OCI-LY3 (cell line): ENCODE data around the gene CLIC5.

ENCODE experiments used
- H2AFZ ChIP-seq: fragments of 200-600, 300-600 bp; shearing (Covaris generic); 2 replicates; pipeline ENCODE4 v1.6.0; 2014; ENCODE audit warnings: antibody characterized with exemption, low read depth, low read length
- H3K27ac ChIP-seq: fragments of 200-600, 300-600 bp; sonication (generic); 2 replicates; pipeline ENCODE4 v1.5.1; 2014; ENCODE audit warnings: mild to moderate bottlenecking, low read length, moderate library complexity, mixed read lengths
- H3K27me3 ChIP-seq: fragments of 200-600, 300-600 bp; sonication (generic); 2 replicates; pipeline ENCODE4 v1.6.1; 2014; ENCODE audit warnings: low read depth, low read length, mixed read lengths
- H3K36me3 ChIP-seq: fragments of 200-600, 300-600 bp; sonication (generic); replicated peaks from 2 replicates; pipeline ENCODE3; 2014; ENCODE audit warnings: low read depth, low read length, mixed read lengths
- H3K4me1 ChIP-seq: fragments of 300-600, 200-600 bp; sonication (generic); 2 replicates; pipeline ENCODE4 v1.6.1; 2014; ENCODE audit warnings: low read length, mixed read lengths
- H3K4me2 ChIP-seq: fragments of 200-600, 300-600 bp; sonication (generic); 2 replicates; pipeline ENCODE4 v1.6.1; 2014; ENCODE audit warnings: low read length, mixed read lengths
- H3K4me3 ChIP-seq: fragments of 300-600, 200-600 bp; sonication (generic); 2 replicates; pipeline ENCODE4 v1.5.1; 2014; ENCODE audit warnings: antibody characterized with exemption, mild to moderate bottlenecking, low read length, moderate library complexity
- H3K79me2 ChIP-seq: fragments of 300-600, 200-600 bp; shearing (Covaris generic); 2 replicates; pipeline ENCODE4 v1.6.1; 2014; ENCODE audit warnings: mild to moderate bottlenecking, low read length, mixed read lengths
- H3K9ac ChIP-seq: fragments of 300-600, 200-600 bp; shearing (Covaris generic); 2 replicates; pipeline ENCODE4 v1.6.0; 2014; ENCODE audit warnings: mild to moderate bottlenecking, low read length, moderate library complexity
- H3K9me3 ChIP-seq: fragments of 200-600, 300-600 bp; shearing (Covaris generic); 2 replicates; pipeline ENCODE4 v1.6.1; 2014; ENCODE audit warnings: low read length, mixed read lengths; ENCODE audit not compliant: insufficient read depth
- H4K20me1 ChIP-seq: fragments of 200-600, 300-600 bp; sonication (generic); 2 replicates; pipeline ENCODE4 v1.6.1; 2016; ENCODE audit warnings: low read length, mixed read lengths; ENCODE audit not compliant: insufficient read depth
- EZH2phosphoT487 ChIP-seq: fragments of 200-600 bp; shearing (Covaris generic); IDR thresholded peaks from 2 replicates; pipeline ENCODE4 v1.6.1; 2018; ENCODE audit warnings: antibody characterized with exemption, mixed run types, low read depth
- TF ChIP-seq, protein P1 (sequence below): fragments of 200-600, 300-600 bp; sonication (generic); IDR thresholded peaks from 2 replicates; pipeline ENCODE4 v1.5.1; 2014; ENCODE audit warnings: antibody characterized with exemption, low read length, low read depth

Gene CLIC5

DNA sequence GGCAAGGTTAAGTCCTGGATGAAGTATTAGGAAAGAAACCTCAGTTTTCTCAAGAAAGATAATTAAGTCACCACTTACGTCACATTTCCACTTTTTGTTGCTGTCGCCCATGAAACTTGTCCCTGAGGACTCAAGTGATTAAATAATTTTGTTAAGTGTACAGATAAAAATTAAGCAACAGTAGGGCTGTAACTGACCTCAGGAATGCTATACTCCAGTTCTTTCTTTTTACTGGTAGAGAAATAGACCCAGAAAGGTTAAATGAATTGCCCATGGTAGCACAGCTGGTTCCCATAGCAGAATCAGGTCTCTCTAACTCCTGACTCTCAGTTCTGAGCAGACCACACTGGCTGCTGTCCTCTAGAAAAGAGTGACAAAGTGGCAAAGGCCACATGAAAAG, 54.5 kb downstream of the CLIC5 start:
- H3K4me2 ChIP-seq: no peak overlapping the region
- H3K27me3 ChIP-seq: peaks cover 10% of the 10 kb centered on the region; the same call in 1 of the 2 replicates
- H4K20me1 ChIP-seq: no peaks in the 10 kb centered on the region
- TF ChIP-seq EZH2phosphoT487: no peak
- TF ChIP-seq, protein P1, sequence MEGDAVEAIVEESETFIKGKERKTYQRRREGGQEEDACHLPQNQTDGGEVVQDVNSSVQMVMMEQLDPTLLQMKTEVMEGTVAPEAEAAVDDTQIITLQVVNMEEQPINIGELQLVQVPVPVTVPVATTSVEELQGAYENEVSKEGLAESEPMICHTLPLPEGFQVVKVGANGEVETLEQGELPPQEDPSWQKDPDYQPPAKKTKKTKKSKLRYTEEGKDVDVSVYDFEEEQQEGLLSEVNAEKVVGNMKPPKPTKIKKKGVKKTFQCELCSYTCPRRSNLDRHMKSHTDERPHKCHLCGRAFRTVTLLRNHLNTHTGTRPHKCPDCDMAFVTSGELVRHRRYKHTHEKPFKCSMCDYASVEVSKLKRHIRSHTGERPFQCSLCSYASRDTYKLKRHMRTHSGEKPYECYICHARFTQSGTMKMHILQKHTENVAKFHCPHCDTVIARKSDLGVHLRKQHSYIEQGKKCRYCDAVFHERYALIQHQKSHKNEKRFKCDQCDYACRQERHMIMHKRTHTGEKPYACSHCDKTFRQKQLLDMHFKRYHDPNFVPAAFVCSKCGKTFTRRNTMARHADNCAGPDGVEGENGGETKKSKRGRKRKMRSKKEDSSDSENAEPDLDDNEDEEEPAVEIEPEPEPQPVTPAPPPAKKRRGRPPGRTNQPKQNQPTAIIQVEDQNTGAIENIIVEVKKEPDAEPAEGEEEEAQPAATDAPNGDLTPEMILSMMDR: no peak
- no peak overlapping the region for H3K27ac ChIP-seq
- no peaks in the 10 kb centered on the region for H3K36me3 ChIP-seq
- H3K79me2 ChIP-seq: no peaks in the 10 kb centered on the region
- H3K9me3 ChIP-seq: no peaks in the 10 kb centered on the region
- H3K9ac ChIP-seq: no peak overlapping the region
- H3K4me1 ChIP-seq: no peaks in the 10 kb centered on the region
- H2AFZ ChIP-seq: no peak overlapping the region
- no peak overlapping the region for H3K4me3 ChIP-seq

DNA sequence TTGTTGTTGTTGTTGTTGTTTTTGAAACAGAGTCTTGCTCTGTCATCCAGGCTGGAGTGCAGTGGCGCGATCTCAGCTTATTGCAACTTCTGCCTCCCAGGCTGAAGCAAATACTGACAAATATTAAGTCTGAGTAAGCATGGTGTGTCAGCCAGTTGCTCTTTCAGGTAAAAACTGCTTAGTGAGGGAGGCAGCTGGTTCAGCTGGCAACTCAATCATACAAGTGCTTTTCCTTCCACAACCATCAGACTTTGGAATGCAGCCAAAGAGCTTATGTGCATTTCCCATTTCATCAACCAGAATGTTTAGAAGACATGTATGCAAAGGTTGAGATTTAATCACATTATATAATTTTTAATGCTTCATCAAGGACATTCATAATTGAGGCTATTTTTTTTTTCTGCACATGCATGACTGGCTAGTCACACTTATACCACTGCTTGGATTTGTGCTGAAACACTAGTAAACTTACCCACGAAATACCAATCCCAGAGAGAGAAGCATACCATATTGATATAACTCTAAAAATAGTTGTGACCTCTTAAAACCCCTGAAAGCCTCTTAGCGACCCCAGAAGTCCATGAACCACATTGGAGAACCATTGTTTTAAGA, 56.0 kb downstream of the CLIC5 start:
- TF ChIP-seq, protein P1: no peak
- TF ChIP-seq EZH2phosphoT487: no peak
- no peaks in the 10 kb centered on the region for H3K9me3 ChIP-seq
- H3K4me2 ChIP-seq: no peak overlapping the region
- no peak overlapping the region for H2AFZ ChIP-seq
- no peaks in the 10 kb centered on the region for H3K4me1 ChIP-seq
- no peaks in the 10 kb centered on the region for H3K36me3 ChIP-seq
- no peaks in the 10 kb centered on the region for H4K20me1 ChIP-seq
- no peaks in the 10 kb centered on the region for H3K79me2 ChIP-seq
- no peak overlapping the region for H3K9ac ChIP-seq
- no peak overlapping the region for H3K4me3 ChIP-seq
- peaks cover 6% of the 10 kb centered on the region; the same call in 1 of the 2 replicates for H3K27me3 ChIP-seq
- no peak overlapping the region for H3K27ac ChIP-seq

DNA sequence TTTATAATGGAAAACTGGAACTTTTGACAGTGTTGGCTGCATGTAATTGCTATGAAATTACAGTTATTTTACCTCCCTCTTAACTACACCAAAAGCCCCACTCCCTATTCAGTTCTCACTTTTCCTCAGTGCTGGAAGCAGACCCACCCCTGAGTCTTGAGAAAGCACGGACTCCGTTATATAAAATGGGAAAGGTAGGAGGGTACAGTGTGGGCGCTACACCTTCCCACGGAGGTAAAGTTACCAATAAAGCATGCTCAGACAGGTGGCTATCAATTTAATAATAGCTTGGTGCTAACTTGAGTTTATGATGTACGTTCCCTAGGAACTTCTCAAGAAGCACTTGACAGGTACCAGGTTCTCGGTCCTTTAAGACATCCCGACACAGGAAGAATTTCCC, 59.0 kb downstream of the CLIC5 start:
- H3K9ac ChIP-seq: no peak overlapping the region
- H3K9me3 ChIP-seq: no peaks in the 10 kb centered on the region
- no peak for TF ChIP-seq EZH2phosphoT487
- TF ChIP-seq, protein P1: no peak
- no peak overlapping the region for H3K4me3 ChIP-seq
- H3K4me2 ChIP-seq: no peak overlapping the region
- H3K27me3 ChIP-seq: peaks cover 12% of the 10 kb centered on the region; the same call in 1 of the 2 replicates
- no peaks in the 10 kb centered on the region for H3K4me1 ChIP-seq
- no peaks in the 10 kb centered on the region for H3K79me2 ChIP-seq
- no peak overlapping the region for H3K27ac ChIP-seq
- H4K20me1 ChIP-seq: no peaks in the 10 kb centered on the region
- no peaks in the 10 kb centered on the region for H3K36me3 ChIP-seq
- H2AFZ ChIP-seq: no peak overlapping the region

DNA sequence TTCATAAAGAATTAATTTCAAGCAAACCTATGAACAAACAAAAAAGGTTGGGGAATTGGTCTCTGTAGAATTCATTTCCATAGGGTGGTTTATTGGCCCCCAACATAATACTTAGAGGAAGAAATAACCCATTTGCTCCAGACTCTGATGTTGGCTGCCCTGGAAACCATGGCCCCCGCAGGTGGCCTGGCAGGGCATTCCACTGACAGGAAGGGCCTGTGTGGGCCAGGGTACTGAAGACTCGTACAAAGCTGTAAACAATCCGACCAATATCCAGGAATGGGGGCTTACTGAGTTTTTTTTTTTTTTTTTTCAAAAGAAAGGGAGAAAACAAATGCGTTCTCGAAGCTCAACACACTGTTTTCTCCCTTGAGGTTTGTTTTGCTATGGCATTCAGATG, 59.5 kb downstream of the CLIC5 start:
- Histone ChIP-seq H3K36me3 (no peaks in the 10 kb centered on the region), H3K4me1 (no peaks in the 10 kb centered on the region), H3K79me2 (no peaks in the 10 kb centered on the region), H3K9ac (no peak overlapping the region), H3K27me3 (peaks cover 12% of the 10 kb centered on the region; the same call in 1 of the 2 replicates), H3K9me3 (no peaks in the 10 kb centered on the region), H4K20me1 (no peaks in the 10 kb centered on the region), H3K4me3 (no peak overlapping the region), H2AFZ (no peak overlapping the region), H3K4me2 (no peak overlapping the region), H3K27ac (no peak overlapping the region)
- TF ChIP-seq, protein P1: no peak
- TF ChIP-seq EZH2phosphoT487: no peak
